Hepatocyte (in vitro differentiated cells): Measurements from ENCODE around the gene ARFRP1.

Experiments used
- CTCF ChIP-seq: fragments of 200-600 bp; sonication (generic); IDR thresholded peaks from 2 replicates; pipeline ENCODE4 v1.5.1; 2016; ENCODE audit warnings: antibody characterized with exemption, mild to moderate bottlenecking; ENCODE audit not compliant: poor library complexity
- EZH2 ChIP-seq: fragments of 200-600 bp; sonication (generic); IDR thresholded peaks from 2 replicates; pipeline ENCODE4 v1.6.1; 2016; ENCODE audit warnings: antibody characterized with exemption, mild to moderate bottlenecking, borderline replicate concordance
- EZH2phosphoT487 ChIP-seq: fragments of 200-600 bp; sonication (generic); IDR thresholded peaks from one replicate; pipeline ENCODE4 v1.6.1; 2018; ENCODE audit warnings: antibody characterized with exemption, mild to moderate bottlenecking, low read depth, moderate library complexity; ENCODE audit not compliant: unreplicated experiment, severe bottlenecking

- TF ChIP-seq CTCF (no peak), EZH2 (no peak), EZH2phosphoT487 (no peak)
These were observed 15.9 kb downstream of the ARFRP1 start for GRCh38 chr20:63691711-63692435.
